ENCODE data around the gene COG2. TPM values are rescaled to one million over a fixed set of nuclear protein-coding genes. Genes with fewer than 3 reads are reported as not detected.

The COG2 gene
- total and polyA plus RNA-seq, 2 of the 13 experiments (the other 11 are each of a cell fraction or from before 2014, with no cell fraction given): 16.8 to 36.3 TPM

GRCh38 chr1:230631477-230631876 is 10.8 kb upstream of the COG2 start:
- FAIRE-seq (no peak), DNase-seq (ENCODE audit: low spot score) (no peak), ATAC-seq (no peak)
- H3K4me3 ChIP-seq (replicated peaks in 1 of 3; ENCODE audit: insufficient read depth in 1 of 3, low read depth in 2 of 3, low read length in 3 of 3): no peak overlapping the region
- peaks cover 31% of the 10 kb centered on the region for H3K4me1 ChIP-seq (ENCODE audit: insufficient read depth, low read length)
- WGBS (ENCODE audit: low lambda C conversion rate): 6% methylated on average over 1 of the region's 1 CpG
- no peak overlapping the region for H3K4me2 ChIP-seq (ENCODE audit: low read depth, low read length)
- no peaks in the 10 kb centered on the region for H3K79me2 ChIP-seq (ENCODE audit: insufficient read depth, low read length)
- no peaks in the 10 kb centered on the region; a peak in 1 of 5 replicates for H3K36me3 ChIP-seq (replicated peaks in 1 of 2; ENCODE audit: control insufficient read depth in 1 of 2, insufficient read depth in 2 of 2, low read length in 2 of 2)
- H4K20me1 ChIP-seq (ENCODE audit: insufficient read depth, low read length): no peaks in the 10 kb centered on the region
- no peaks in the 10 kb centered on the region for H3K27me3 ChIP-seq (ENCODE audit: control insufficient read depth in 1 of 2, insufficient read depth in 2 of 2, low read length in 2 of 2)
- no TSS peak for BruUV-seq (replicated peaks)
- intact Hi-C loops (cut with micrococcal nuclease; ENCODE audit: unreplicated experiment): no loop called here
- H3K9ac ChIP-seq (ENCODE audit: insufficient read depth, low read depth, low read length): no peak overlapping the region
- H3K27ac ChIP-seq (ENCODE audit: extremely low read length, insufficient read depth, low read length): no peak overlapping the region
- H3K9me3 ChIP-seq (ENCODE audit: low read length): no peaks in the 10 kb centered on the region
- ChIA-PET CTCF (ENCODE audit: low intra/inter-chr PET ratio, low total read pairs) (interaction anchor here (0.9 to 3.3 kb wide), 5 partner anchors 142 to 580 kb away, joined by 3 to 24 read pairs (median 6); no protein-coding TSS in a partner anchor), POLR2A (no interaction called here)
- H2AFZ ChIP-seq (ENCODE audit: low read length): no peak overlapping the region
- in situ Hi-C loops (cut with HindIII; ENCODE audit: extremely low pct_ligation_motif_present, low pct_unique_long_range_greater_than_20kb): loop anchor here (25.0 kb wide), 1 partner anchor 581 kb away; no protein-coding TSS in a partner anchor
- TF ChIP-seq ZNF841 (CRISPR knock-in tag; IDR thresholded peaks at IDR 0.05; ENCODE audit: borderline replicate concordance): no peak
- no peak for TF ChIP-seq MZF1 (CRISPR knock-in tag; IDR thresholded peaks at IDR 0.05; ENCODE audit: borderline replicate concordance)
- no peak for TF ChIP-seq CREM (IDR thresholded peaks at IDR 0.05)
- no peak for TF ChIP-seq CREM (CRISPR knock-in tag; IDR thresholded peaks at IDR 0.05)
- no peak for TF ChIP-seq ZNF431 (CRISPR knock-in tag; IDR thresholded peaks at IDR 0.05; ENCODE audit: borderline replicate concordance, low read depth)
- TF ChIP-seq MAZ (IDR thresholded peaks at IDR 0.05; ENCODE audit: borderline replicate concordance, low read depth, low read length): no peak
- no peak for TF ChIP-seq MAZ (CRISPR knock-in tag; IDR thresholded peaks at IDR 0.05; ENCODE audit: low read depth)
- no peak for TF ChIP-seq ZNF800 (CRISPR knock-in tag; IDR thresholded peaks at IDR 0.05)
- no peak for TF ChIP-seq ZNF747 (CRISPR knock-in tag; IDR thresholded peaks at IDR 0.05; ENCODE audit: borderline replicate concordance)
- TF ChIP-seq SNAPC5 (CRISPR knock-in tag; IDR thresholded peaks at IDR 0.05; ENCODE audit: borderline replicate concordance): no peak
- no peak for TF ChIP-seq MBD4 (IDR thresholded peaks at IDR 0.05; ENCODE audit: borderline replicate concordance, low read length)
- no peak for TF ChIP-seq ZBTB7B (CRISPR knock-in tag; IDR thresholded peaks at IDR 0.05)
- TF ChIP-seq PRMT3 (CRISPR knock-in tag; IDR thresholded peaks at IDR 0.05; ENCODE audit: borderline replicate concordance, low read depth): no peak
- TF ChIP-seq ZNF556 (CRISPR knock-in tag; IDR thresholded peaks at IDR 0.05; ENCODE audit: borderline replicate concordance): no peak
- TF ChIP-seq KDM6A (CRISPR knock-in tag; IDR thresholded peaks at IDR 0.05; ENCODE audit: low read depth): no peak
- TF ChIP-seq ZNF879 (CRISPR knock-in tag; IDR thresholded peaks at IDR 0.05): no peak
- no peak for TF ChIP-seq HMGXB4 (CRISPR knock-in tag; IDR thresholded peaks at IDR 0.05; ENCODE audit: borderline replicate concordance in 1 of 2, low read depth in 1 of 2)
- TF ChIP-seq JDP2 (CRISPR knock-in tag; IDR thresholded peaks at IDR 0.05; ENCODE audit: borderline replicate concordance): no peak
